Sigmoid colon (tissue), 4 donors: ENCODE data around the gene GSTK1.

ENCODE experiments used
- EP300 ChIP-seq, 4 donors: sonication (generic); formaldehyde crosslinking; IDR thresholded peaks; one replicate each; pipeline ENCODE4 v1.6.1; 2017; ENCODE audit warnings: antibody characterized with exemption in 4 of 4
- POLR2A ChIP-seq, 2 donors: fragments of 450-650 bp; IDR thresholded peaks; one replicate each; pipeline ENCODE4 v1.6.1; 2016; ENCODE audit warnings: antibody characterized with exemption in 2 of 2, mild to moderate bottlenecking in 2 of 2, moderate library complexity in 2 of 2
- POLR2AphosphoS5 ChIP-seq, 4 donors: sonication (generic); formaldehyde crosslinking; IDR thresholded peaks; one replicate each; pipeline ENCODE4 v1.6.1; 2017; ENCODE audit warnings: antibody characterized with exemption in 4 of 4
- TF ChIP-seq, protein P1 (sequence below), 4 experiments: fragments of 450-650 bp in 3 of 4; fragments of 200-600 bp in 1 of 4; IDR thresholded peaks; one replicate each; pipeline ENCODE4 v1.5.1; 2016 to 2019; ENCODE audit warnings: antibody characterized with exemption in 4 of 4, mild to moderate bottlenecking in 3 of 4, moderate library complexity in 2 of 4

DNA sequence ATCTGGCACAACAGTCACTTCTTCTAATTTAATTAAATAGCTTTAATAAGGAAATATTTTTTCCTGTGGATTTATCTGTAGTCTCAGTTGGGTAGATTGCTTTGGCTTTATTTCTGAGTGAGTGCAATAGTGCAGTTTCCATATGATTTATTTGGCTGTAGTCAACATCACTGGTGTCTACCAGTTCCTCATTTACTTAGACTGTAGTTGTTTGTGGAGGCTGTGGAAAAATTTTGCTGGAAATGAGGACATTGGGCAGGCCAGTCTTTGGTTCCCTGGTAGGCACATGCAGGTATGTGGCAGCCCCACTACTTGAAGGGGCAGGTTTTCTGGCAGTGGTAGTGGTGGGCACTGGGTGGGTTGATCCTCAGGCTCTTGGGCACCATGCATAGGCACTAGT, 25.9 kb upstream of the GSTK1 start:
- TF ChIP-seq, protein P1, sequence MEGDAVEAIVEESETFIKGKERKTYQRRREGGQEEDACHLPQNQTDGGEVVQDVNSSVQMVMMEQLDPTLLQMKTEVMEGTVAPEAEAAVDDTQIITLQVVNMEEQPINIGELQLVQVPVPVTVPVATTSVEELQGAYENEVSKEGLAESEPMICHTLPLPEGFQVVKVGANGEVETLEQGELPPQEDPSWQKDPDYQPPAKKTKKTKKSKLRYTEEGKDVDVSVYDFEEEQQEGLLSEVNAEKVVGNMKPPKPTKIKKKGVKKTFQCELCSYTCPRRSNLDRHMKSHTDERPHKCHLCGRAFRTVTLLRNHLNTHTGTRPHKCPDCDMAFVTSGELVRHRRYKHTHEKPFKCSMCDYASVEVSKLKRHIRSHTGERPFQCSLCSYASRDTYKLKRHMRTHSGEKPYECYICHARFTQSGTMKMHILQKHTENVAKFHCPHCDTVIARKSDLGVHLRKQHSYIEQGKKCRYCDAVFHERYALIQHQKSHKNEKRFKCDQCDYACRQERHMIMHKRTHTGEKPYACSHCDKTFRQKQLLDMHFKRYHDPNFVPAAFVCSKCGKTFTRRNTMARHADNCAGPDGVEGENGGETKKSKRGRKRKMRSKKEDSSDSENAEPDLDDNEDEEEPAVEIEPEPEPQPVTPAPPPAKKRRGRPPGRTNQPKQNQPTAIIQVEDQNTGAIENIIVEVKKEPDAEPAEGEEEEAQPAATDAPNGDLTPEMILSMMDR (IDR thresholded peaks at IDR 0.05): no peak
- no peak for TF ChIP-seq POLR2A (IDR thresholded peaks at IDR 0.05)
- TF ChIP-seq POLR2AphosphoS5 (IDR thresholded peaks at IDR 0.05): no peak
- TF ChIP-seq EP300 (IDR thresholded peaks at IDR 0.05): no peak
